Measurements from ENCODE around the gene RALA. TPM values are rescaled to one million over a fixed set of nuclear protein-coding genes. Genes with fewer than 3 reads are reported as not detected.

The RALA gene
- polyA plus RNA-seq, 3 donors, result 59.3 to 65.9 (median 65.1) TPM

GRCh38 chr7:39757604-39758003 lies 134.2 kb downstream of the RALA start:
- DNase-seq, result no peak

Other genes starting within 250 kb of the RALA start
- gene YAE1, start 57.2 kb upstream of the RALA start, polyA plus RNA-seq (ENCODE audit: insufficient read length in 3 of 3), result 10 to 100 TPM; 35.9 to 44.8 (median 44.7) TPM